Subcutaneous abdominal adipose tissue (tissue), 5 donors: ENCODE results near the gene TTLL9.

Experiments used
- H3K27ac ChIP-seq: one replicate; pipeline ENCODE4 v1.7.0; 2013; ENCODE audit warnings: low read depth, mild to moderate bottlenecking, inconsistent platforms, low read length, moderate library complexity
- H3K27me3 ChIP-seq, 5 donors: one replicate each; pipeline ENCODE4 v1.7.0; 2013; ENCODE audit warnings: low read length in 5 of 5, inconsistent platforms in 1 of 5; ENCODE audit not compliant: control insufficient read depth in 5 of 5, insufficient read depth in 4 of 5
- H3K36me3 ChIP-seq, 5 donors: one replicate each; pipeline ENCODE4 v1.7.0; 2013; ENCODE audit warnings: low read length in 5 of 5; ENCODE audit not compliant: control insufficient read depth in 5 of 5, insufficient read depth in 5 of 5
- H3K4me1 ChIP-seq, 5 donors: one replicate each; pipeline ENCODE4 v1.7.0; 2013; ENCODE audit warnings: low read length in 5 of 5, mild to moderate bottlenecking in 3 of 5, moderate library complexity in 1 of 5; ENCODE audit not compliant: control insufficient read depth in 5 of 5, insufficient read depth in 5 of 5
- H3K4me3 ChIP-seq, 5 donors: one replicate each; pipeline ENCODE4 v1.7.0; 2013; ENCODE audit warnings: low read length in 5 of 5, low read depth in 1 of 5
- H3K9ac ChIP-seq, 5 donors: one replicate each; pipeline ENCODE4 v1.7.0; 2013; ENCODE audit warnings: low read length in 5 of 5, mild to moderate bottlenecking in 4 of 5, moderate library complexity in 3 of 5
- H3K9me3 ChIP-seq, 5 donors: one replicate each; pipeline ENCODE4 v1.7.0; 2013; ENCODE audit warnings: low read length in 5 of 5; ENCODE audit not compliant: control insufficient read depth in 5 of 5
- donor health status: healthy.
- donor health status: healthy.
- donor health status: healthy.
- donor health status: healthy.
- donor health status: healthy.

The TTLL9 gene

DNA sequence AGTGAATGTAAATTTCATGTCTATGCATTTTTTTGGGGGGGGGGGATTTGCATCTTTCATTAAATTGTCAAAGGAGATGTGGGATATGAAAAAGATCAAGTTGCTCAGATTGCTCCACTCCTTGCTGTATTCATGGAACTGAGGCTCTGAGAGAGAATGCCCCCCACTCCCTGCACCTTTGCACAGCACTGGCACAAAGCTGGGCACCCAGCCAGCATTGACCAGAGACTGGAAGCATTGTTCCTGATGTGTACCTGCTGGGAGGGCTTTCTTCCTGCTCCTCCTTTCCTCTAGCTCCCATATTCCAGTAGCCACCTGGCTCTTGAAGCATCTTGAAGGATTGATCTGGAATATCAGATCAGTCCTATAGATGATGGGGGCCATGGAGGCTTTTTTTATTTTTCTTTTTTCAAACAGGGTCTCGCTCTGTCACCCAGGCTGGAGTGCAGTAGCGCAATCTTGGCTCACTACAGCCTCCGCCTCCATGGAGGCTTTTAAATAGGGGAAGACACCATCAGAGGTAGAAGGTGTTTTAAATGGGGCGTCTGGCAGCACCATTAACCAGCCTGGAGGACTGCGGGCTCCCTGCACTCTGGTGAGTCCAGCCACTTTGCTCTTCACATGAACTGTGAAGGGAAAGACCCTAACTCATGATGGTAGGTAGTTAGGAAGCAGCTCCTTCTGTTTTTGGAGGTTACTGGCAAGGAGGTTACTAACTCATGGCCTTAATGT, 11.0 kb upstream of the TTLL9 start:
- H3K4me3 ChIP-seq: no peak overlapping the region
- H3K27ac ChIP-seq: no peak overlapping the region
- no peaks in the 10 kb centered on the region for H3K9me3 ChIP-seq
- peaks cover 0 to 41% (median 26%) of the 10 kb centered on the region in 5 donors for H3K4me1 ChIP-seq
- H3K36me3 ChIP-seq: no peaks in the 10 kb centered on the region
- H3K27me3 ChIP-seq: peaks cover 4 to 30% (median 23%) of the 10 kb centered on the region in 5 donors
- peak overlapping the region in 1 of 5 donors; percentile 18 for H3K9ac ChIP-seq

- peak overlapping the region in 2 of 5 donors; percentile 10 to 72 for H3K4me3 ChIP-seq
These were observed 10.4 kb upstream of the TTLL9 start for GRCh38 chr20:31859998-31860380.

DNA sequence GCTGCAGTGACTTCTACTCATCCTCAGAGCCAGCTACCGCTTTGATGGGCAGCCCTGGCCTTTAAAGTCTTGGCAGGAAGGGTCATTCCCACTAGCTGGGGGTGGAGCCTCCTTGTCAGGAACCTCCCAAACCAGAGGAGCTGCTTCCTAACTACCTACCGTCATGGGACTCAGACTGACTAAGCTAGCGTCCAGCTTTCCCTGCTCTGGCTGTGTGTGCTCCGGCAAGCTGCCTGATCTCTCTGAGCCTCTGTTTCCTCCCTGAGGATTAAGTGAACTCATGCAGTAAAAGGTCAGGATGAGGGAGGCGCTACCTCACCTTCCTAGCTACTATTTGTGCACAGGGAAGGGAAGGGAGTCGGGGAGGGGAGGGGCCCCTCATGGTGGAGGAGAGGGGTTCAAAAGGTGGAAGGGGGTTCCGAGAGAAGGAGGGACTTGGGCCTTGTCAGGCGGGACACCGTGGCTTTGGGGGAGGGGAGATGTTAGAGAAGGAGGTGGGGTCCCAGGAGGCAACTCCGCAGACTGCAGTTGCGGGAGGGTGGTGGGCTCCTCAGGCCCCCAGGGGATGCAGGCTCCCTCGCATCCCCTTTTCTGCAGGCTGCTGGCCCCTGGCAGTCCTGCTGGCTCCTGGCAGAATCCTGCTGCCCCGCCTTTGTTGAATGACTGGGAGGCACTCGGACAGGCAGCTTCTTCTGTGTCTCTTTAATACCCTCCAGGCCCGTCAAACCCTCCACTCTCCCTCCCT, 9.9 kb upstream of the TTLL9 start:
- Histone ChIP-seq H3K4me3 (peak overlapping the region; percentile 10 to 72 (median 60)), H3K36me3 (no peaks in the 10 kb centered on the region), H3K27ac (no peak overlapping the region), H3K9ac (peak overlapping the region in 1 of 5 donors; percentile 56), H3K4me1 (peaks cover 0 to 41% (median 26%) of the 10 kb centered on the region in 5 donors), H3K9me3 (no peaks in the 10 kb centered on the region), H3K27me3 (peaks cover 4 to 30% (median 21%) of the 10 kb centered on the region in 5 donors)

More at GRCh38 chr20:31859998-31860380, 10.4 kb upstream of the TTLL9 start:
- no peaks in the 10 kb centered on the region for H3K9me3 ChIP-seq
- peaks cover 4 to 30% (median 23%) of the 10 kb centered on the region in 5 donors for H3K27me3 ChIP-seq
- peak overlapping the region in 1 of 5 donors; percentile 43 for H3K9ac ChIP-seq
- H3K27ac ChIP-seq: no peak overlapping the region
- peaks cover 0 to 41% (median 26%) of the 10 kb centered on the region in 5 donors for H3K4me1 ChIP-seq
- H3K36me3 ChIP-seq: no peaks in the 10 kb centered on the region

GRCh38 chr20:31861135-31861384, 9.4 kb upstream of the TTLL9 start:
- Histone ChIP-seq H3K36me3 (no peaks in the 10 kb centered on the region), H3K9ac (peak overlapping the region in 2 of 5 donors; percentile 38 to 56), H3K4me3 (peak overlapping the region in 4 of 5 donors; percentile 56 to 72 (median 65)), H3K27me3 (peaks cover 4 to 30% (median 21%) of the 10 kb centered on the region in 5 donors), H3K9me3 (no peaks in the 10 kb centered on the region), H3K27ac (no peak overlapping the region), H3K4me1 (peaks cover 0 to 41% (median 26%) of the 10 kb centered on the region in 5 donors)

GRCh38 chr20:31861385-31862156, 8.9 kb upstream of the TTLL9 start:
- Histone ChIP-seq H3K9ac (peak overlapping the region in 2 of 5 donors; percentile 38 to 56), H3K27ac (no peak overlapping the region), H3K4me3 (peak overlapping the region; percentile 5 to 72 (median 60)), H3K9me3 (no peaks in the 10 kb centered on the region), H3K36me3 (no peaks in the 10 kb centered on the region), H3K4me1 (peaks cover 0 to 41% (median 26%) of the 10 kb centered on the region in 5 donors), H3K27me3 (peaks cover 4 to 30% (median 20%) of the 10 kb centered on the region in 5 donors)

GRCh38 chr20:31862157-31862470, 8.3 kb upstream of the TTLL9 start:
- Histone ChIP-seq H3K9me3 (no peaks in the 10 kb centered on the region), H3K4me1 (peaks cover 0 to 41% (median 26%) of the 10 kb centered on the region in 5 donors), H3K4me3 (peak overlapping the region in 1 of 5 donors; percentile 38), H3K27ac (no peak overlapping the region), H3K36me3 (no peaks in the 10 kb centered on the region), H3K9ac (no peak overlapping the region), H3K27me3 (peaks cover 4 to 30% (median 16%) of the 10 kb centered on the region in 5 donors)

- H3K9me3 ChIP-seq: no peaks in the 10 kb centered on the region
- no peak overlapping the region for H3K9ac ChIP-seq
- H3K36me3 ChIP-seq: no peaks in the 10 kb centered on the region
- H3K4me1 ChIP-seq: peaks cover 0 to 41% (median 26%) of the 10 kb centered on the region in 5 donors
- no peak overlapping the region for H3K4me3 ChIP-seq
- no peak overlapping the region for H3K27ac ChIP-seq
- peaks cover 4 to 30% (median 16%) of the 10 kb centered on the region in 5 donors for H3K27me3 ChIP-seq
These were observed 7.9 kb upstream of the TTLL9 start for GRCh38 chr20:31862506-31862905.

GRCh38 chr20:31863296-31864085, 6.9 kb upstream of the TTLL9 start:
- Histone ChIP-seq H3K4me1 (peaks cover 0 to 34% (median 26%) of the 10 kb centered on the region in 5 donors), H3K27ac (no peak overlapping the region), H3K9ac (no peak overlapping the region), H3K4me3 (no peak overlapping the region), H3K9me3 (no peaks in the 10 kb centered on the region), H3K36me3 (no peaks in the 10 kb centered on the region), H3K27me3 (peaks cover 0 to 20% (median 8%) of the 10 kb centered on the region in 5 donors)

GRCh38 chr20:31864521-31865400, 5.7 kb upstream of the TTLL9 start:
- H3K27ac ChIP-seq: no peak overlapping the region
- peaks cover 0 to 16% (median 7%) of the 10 kb centered on the region in 5 donors for H3K27me3 ChIP-seq
- H3K36me3 ChIP-seq: no peaks in the 10 kb centered on the region
- H3K4me1 ChIP-seq: peaks cover 2 to 30% (median 29%) of the 10 kb centered on the region in 5 donors
- no peak overlapping the region for H3K9ac ChIP-seq
- H3K4me3 ChIP-seq: no peak overlapping the region
- no peaks in the 10 kb centered on the region for H3K9me3 ChIP-seq
